Stimulated activated CD4-positive, alpha-beta T cell treated with anti-CD3 and anti-CD28 coated beads, Interleukin-2, amount 100 ng/mL, for 4 hours (primary cell): ENCODE data around the gene SLC30A2.
A peak's percentile ranks its signal among the peaks of the same experiment; 100 is the strongest.

Experiments used
- DNase-seq: peaks from one replicate; pipeline ENCODE4 v3.0.0-alpha.2; 2020; ENCODE audit warnings: low read depth

Gene SLC30A2

DNA sequence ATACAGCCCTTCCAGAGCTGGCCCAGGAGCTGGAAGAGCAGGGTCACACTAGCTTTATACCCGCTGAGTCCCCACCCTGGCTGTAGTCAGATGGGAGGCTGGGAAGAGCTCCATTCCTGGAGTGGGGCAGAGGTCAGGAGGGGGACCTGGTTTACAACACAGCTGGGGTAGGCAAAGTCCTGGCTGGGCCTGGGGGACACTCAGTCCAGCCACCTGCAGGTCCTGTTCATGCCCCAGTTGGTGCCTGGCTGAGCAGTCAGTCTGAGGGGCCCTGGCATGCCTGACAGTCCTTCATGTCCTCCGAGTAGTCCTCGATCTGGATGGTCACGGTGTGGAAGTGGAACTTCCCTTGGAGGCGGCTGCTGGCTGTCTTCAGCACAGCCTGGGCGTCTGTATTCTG, 7.0 kb downstream of the SLC30A2 start:
- no peak for DNase-seq

DNA sequence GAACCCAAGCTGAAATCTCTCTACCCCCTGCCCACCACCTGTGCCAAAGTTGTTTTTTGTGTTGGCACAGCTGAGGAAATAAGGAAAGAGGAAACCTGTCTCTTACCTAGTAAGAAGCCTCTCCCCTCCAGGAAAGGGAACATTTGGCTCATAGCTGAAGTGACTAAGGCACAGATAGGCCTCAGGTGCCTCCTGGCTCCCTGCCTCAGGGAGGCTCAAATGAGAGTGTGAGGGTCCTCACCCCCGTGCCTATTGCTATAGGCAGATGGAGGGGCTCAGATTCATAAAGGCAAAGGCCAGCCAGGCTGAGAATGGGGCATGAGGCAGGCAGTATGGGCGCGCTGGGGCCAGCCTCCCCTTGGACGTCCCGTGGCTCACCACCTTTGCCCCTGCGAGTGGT, 7.4 kb downstream of the SLC30A2 start:
- no peak for DNase-seq

DNA sequence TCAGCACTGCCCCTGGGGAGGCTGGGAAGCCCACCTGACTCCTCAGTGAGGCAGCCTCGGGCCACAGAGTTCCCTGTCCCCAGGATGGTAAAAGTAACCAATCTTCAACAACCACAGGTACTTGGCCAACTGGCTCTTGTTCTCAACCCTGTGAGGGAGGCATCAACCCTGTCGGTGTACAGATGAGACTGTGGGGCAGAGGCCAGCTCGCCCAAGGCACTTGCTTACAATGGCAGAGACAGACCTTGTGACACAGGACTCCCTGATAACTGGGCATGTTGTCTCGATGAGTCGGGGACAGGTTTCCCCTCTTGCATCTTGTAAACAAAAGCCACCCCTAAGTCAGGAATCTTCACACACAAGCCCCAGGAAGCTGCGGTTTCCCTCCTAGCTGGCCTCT, 8.0 kb downstream of the SLC30A2 start:
- no peak for DNase-seq

DNA sequence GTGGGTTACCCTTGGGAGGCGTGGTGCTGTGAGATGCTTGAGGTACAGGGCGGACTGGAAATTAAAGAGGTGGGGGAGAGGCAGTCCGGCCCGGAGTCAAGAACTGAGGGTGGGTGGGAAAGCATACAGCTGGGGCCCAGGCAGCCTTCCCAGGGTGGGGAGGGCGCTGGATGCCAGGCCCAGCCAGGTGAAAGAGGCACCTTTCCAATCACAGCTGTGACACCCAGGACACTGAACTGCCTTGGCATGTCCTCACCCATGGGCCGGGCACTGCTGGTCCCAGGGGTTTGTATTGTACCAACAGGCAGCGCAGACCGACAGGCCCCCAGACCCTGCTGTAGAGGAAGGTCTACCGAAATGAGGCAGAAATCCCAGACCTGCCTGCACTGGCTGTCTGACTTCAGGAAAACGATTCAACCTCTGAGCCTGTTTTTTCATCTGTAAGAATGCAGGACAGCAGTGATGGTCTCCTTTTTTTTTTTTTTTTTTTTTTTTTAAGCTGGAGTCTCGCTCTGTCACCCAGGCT, 9.1 kb downstream of the SLC30A2 start:
- DNase-seq, result no peak

DNA sequence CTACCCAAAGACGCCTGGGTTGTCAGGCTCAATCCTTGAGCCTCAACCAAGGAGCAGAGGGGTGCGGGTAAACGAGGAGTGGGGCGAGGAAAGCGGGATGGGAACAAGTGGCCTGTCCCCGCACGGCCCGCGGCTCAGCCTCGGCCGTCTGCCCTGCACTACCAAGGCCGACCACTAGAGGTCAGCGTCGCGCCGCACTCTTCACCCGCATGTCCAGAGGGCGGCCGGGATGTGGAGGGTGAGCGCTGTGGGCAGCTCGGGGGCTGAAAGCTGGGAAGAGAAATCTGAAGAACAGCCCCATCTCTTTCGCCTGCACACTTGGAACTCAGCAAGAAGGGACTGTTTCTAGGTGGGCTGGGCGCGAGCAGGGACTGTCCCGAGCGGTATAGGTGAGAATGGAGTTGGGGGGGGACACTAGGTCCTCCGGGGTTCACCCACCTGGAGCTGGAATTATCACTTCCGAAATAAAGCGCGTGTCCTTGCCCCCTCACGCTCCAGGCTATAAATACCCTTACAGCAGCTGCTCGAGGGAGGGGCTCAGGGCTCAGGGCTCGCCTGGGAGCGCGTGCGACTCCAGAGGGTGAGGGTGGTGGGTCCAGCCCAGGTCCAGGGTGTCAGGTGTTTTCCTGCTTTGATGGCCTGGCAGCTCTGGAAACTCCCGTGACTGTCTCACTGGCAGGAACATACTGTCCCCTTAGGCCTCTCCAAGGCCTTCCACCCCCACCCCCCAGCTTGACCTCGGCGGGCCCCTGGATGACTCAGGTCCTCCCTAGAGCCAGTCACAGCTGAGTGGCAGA, 9.8 kb downstream of the SLC30A2 start:
- peak; percentile 44 for DNase-seq

DNA sequence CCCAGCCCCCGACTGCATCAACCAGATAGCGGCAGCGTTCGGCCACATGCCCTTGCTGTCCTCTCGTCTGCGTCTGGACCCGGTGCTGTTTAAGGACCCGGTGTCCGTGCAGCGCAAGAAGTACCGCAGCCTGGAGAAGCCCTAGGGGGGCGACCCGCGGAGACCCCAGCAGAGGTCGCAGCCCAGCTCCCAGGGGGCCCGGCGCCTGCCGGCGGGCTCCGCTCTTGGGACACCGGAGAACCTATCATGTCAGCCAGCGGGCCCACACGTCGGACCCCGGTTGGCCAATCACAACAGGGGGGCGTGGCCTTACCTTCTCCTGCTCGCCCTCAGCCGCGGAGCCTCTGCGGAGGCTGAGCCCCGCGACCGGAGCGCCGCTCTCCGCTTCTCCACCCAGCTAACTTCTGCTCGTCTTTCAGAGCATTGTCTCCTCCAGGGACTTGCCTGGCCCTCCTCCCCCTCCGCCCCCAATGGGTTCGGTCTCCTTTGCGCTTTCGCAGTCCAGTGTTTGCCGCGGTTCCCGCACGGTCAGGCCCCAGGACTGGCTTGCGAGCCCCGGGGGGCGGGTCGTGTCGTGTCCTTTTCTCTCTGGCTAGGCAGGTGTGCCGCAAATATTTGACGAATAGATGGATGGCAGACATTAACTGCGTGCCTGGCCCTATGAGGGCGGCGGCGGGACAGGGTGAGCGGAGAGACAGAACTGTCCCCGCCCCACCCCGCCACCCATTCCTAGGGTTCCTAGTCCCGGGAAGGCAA, 10.5 kb downstream of the SLC30A2 start:
- DNase-seq, result peak; percentile 91

DNA sequence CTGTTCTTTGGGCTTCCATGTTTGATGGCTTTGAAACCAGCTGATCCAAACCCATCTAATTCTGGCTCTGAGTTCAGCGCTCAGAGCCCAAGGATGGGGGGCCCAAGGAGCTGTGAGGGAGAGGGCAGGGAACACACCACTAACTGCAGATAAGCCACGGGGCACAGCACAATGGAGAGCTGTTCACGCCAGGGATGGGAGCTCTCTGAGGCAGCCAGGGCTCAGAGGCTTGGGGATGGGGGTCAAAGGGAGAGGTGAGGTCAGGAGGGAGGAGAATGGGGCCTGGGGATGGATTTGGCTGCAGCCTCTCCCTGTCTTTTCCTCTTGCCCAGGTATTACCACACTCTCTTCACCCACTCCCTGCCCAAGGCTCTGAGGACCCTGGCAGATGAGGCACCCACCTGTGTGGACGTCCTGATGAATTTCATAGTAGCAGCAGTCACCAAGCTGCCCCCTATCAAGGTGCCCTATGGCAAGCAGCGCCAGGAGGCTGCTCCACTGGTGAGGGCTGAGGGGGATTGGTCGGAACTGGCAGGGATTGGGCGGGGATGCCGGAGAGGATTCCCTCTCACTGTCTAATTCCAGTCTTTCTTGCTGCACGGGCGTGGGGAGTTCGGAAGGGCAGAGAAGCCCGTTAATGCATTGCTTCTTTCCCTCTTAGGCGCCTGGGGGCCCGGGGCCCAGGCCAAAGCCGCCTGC, 11.3 kb downstream of the SLC30A2 start:
- DNase-seq, result no peak

DNA sequence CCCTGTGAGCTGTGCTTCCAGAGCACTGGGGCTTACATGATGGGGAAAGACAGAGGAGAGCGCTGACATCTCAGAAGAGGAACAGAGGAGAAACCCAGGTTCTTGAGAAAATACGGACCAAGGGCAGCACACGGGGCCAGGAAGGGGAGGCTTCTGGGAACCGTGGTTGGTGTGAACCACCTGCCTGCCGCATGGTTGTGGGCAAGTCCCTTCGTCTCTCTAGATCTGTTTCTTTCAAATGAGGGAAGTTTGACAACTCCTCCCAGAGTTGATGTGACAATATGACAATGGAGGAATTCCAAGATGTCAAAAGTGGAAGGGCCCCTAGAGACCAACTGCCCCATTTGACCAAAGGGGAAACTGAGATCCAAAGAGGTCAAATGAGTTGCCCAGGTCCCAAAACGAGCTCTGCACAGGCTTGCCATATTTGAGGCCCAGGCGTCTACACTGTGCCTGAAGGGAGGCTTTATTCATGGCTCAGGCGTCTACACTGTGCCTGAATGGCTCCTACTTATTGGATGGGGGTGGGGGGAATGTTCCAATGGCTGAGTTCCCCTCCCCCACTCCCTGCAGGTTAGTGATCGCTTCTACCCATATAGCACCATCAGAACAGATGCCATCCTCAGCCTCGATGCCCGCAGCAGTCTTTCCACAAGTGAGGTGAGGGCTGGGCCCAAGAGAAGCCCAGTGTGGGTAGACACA, 13.1 kb downstream of the SLC30A2 start:
- DNase-seq, result no peak

DNA sequence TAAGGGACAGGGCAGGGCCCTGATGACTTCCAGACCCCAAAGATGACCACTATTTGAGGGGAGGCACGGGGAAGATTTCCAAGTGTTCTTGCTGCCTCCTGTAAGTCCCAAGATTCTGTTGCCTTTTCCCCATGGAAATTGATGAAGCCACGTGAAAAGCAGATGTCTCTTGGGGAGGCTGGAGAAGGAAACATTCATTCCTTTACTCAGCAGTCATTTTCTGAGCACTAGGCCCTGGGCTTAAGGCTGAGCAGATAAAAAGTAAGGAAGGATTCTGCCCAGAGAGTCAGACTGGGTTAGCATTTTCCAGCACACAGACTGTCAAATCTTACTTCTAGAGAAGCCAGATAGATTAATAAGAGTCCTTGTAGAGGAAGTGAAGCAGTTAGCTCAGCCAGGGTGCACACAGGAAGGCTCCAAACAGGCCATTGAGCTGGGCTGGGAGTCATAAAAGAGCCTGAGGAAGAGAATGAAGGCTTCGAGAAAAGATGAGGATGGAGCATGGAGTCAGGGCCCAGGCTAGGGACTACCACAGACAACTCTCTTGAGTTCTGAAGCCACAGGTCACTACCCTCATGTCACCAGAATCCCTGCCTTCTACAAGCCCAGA, 14.2 kb downstream of the SLC30A2 start:
- DNase-seq, result no peak

DNA sequence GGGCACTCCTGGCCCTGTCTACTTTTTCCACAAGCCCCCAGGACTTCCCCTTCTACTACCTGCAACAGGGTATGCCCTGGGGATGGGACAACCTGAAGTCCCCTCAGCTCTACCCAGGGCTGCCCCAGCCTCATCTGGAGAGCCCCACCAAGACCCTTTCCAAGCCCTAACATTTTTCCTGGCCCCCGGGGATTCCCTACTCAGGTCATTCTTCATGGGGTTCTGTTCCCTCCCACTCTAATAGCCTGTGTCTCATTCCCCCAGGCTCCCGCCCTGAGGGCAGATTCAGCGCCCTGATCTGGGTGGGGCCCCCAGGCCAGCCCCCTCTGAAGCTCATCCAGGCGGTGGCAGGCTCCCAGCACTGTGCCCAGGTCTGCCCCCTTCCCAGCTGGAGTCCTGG, 14.7 kb downstream of the SLC30A2 start:
- DNase-seq, result no peak

DNA sequence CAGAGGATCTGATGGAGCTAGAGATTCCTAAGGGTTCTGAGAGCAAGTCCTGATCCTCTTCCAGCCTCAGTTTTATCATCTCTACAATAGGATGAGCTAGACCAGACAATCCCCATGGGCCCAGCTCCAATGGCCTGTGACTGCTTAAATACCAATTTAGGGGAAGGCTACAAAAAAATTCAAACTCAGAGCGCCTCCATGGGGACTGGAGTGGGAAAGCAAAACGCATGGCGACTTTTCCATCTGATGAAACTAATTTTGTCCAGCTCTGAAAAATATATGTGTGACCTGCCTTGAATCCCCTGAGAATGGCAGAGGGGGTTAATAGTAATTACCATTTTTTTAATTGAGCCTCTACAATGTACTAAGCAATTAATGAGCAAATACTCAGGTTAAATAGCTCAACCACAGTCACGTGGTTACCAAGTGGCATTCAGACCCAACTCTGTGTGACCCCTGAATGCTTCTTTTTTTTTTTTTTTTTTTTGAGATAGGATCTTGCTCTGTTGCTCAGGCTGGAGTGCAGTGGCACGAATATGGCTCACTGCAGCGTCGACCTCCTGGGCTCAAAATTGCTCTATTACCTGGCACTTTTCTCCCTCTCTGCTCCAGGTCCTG, 15.9 kb downstream of the SLC30A2 start:
- no peak for DNase-seq

DNA sequence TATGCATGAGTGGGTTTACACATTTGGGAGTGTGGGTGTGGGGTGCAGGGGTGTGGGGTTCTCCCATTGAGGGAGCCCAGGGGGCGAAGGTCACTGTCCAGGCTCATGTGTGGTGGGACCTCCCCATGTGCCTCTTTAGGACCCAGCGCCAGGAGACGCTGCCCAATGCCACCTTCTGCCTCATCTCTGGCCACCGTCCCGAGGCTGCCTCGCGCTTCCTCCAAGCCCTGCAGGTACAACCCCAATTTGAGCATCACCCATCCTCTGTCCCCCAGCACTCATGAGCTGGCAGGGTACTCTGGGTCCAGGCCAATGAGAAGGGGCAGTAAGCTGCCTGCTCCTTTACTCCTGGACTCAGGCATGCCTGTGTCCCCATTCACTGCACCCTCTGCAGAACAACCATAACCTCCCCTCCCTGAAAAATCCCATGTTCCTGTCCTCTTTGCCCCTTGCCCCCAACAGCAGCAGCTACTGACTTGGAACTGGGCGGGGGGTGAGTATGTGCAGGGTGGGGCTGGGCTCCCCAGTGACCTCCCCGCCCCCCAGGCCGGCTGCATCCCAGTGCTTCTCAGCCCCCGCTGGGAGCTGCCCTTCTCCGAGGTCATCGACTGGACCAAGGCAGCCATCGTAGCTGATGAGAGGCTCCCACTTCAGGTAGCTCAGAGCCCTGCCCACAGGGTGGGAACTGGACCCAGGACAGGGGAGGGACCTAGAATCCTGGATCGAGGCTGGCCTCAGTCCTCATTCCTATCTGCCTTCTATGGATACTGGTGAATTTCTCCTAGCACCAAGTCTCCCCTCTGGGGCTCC, 16.7 kb downstream of the SLC30A2 start:
- DNase-seq, result no peak

DNA sequence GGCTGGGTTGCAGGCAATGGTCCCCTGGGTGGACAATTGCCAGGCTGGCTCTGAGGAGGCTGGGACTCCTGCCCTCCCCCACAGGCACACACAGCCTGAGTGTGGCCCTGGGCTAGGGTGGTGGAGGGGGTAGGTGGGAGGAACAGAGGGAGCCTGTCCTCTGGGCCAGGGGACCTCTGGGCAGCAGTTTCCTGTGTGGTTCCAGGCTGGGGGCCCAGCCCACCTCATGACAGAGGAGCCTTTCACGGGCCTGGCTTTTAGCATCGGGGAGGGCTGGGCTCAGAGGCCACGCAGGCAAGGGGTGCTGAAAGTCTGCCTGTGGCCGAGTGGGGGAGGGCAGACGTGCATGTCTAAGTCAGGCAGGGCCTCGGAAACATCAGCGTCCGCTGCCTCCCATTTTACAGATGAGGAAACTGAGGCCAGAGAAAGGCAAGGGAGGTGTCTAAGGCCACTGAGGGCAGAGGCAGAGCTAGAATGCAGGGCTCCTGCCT, 17.4 kb downstream of the SLC30A2 start:
- no peak for DNase-seq

DNA sequence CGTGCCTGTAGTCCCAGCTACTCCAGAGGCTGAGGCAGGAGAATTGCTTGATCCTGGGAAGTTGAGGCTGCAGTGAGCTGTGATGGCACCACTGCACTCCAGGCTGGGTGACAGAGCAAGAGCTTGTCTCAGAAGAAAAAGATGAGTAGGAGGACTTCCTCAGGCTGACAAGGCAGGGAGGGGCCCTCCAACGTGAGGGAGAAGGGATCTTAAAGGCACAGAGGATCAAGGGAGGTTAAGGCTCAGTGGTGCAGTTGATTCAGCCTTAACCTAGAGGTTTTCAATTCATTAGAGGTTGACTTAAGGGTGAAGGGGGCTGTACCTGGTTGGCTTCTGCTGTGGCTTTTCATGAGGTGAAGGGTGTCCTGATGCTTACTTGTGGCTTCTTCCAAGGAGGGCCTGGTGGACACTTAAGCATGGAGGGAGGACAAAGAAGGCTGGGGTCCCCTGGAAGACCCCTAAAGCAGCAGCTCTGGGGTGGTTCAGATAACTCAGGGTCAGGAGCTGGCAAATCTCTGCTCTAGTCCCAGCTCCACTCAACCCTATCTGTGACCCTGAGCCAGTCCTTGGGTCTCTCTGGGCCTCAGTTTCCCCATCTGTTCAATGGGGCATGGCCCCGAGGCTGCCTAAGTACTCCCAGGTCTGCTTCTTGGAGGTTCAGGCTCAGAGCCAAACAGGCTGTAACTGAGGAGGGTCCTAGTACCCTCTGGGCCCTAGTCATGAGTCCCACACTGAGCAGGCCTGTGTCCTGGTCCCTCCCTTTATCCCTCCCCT, 18.0 kb downstream of the SLC30A2 start:
- no peak for DNase-seq

DNA sequence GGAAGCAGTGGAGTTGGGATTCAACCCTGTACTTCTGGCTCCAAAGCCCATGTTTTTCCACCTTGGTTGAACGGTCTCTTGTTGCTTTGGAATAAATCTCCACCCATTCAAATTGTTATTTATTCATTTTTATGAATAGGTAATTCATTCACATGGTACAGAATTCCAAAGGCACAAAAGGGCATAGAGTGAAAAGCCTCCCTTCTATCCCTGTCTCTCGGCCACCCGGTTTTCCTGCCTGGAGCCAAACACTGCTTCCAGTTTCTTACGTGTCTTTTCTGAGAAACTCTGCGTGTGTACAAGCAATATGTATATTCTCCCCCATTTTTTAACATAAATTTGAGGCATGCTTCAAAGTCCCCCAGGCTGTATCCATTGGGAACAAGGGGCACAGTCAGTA, 20.4 kb downstream of the SLC30A2 start:
- DNase-seq, result no peak

DNA sequence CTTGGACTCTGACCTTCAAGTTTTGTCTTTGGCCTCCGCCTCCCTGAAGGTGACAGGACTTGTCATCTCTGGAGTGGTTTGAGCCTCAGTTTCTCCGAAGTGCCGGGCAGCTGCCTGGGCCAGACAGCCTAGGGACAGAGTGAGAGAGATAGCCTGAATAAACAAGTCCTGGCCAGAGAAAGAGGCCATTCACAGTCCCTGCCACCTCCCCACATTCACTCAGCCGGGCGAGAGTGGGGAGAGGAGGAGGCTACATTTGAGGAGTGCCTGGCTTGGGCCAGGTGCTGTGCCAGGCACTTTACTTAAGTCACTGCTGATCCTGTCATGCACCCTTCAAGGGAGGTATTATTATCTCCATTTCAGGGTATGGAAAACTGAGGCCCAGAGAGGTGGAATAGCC, 20.9 kb downstream of the SLC30A2 start:
- no peak for DNase-seq

DNA sequence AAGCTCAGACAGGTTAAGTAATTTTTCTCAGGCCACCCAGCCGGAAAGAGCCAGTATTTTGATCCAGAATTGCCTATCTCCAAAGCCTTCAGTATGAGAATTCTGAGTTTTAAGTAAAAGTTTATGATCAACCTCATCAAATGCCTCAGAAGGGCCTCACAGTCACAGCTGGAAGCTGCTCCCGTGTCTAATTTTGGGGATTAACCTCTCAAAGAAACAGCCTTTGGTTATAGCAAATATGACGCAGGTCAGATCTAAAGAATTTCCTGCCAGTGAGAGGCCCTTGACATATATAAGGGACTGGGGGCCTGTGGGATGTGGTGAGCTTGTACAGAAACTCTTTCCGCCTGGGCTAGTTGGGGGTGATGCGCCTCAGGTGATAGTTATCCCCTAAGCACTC, 22.1 kb downstream of the SLC30A2 start:
- no peak for DNase-seq

DNA sequence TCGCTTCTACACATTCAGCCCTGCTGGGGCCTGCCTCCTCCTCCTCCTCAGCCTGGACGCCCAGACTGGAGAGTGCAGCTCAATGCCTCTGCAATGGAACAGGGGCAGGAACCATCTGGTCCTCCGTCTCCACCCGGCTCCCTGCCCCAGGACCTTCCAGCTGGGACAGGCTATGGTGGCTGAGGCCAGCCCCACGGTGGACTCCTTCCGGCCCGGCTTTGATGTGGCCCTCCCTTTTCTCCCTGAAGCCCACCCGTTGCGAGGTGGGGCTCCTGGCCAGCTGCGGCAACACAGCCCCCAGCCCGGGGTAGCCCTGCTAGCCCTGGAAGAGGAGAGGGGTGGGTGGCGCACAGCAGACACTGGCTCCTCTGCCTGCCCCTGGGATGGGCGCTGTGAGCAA, 22.9 kb downstream of the SLC30A2 start:
- no peak for DNase-seq

DNA sequence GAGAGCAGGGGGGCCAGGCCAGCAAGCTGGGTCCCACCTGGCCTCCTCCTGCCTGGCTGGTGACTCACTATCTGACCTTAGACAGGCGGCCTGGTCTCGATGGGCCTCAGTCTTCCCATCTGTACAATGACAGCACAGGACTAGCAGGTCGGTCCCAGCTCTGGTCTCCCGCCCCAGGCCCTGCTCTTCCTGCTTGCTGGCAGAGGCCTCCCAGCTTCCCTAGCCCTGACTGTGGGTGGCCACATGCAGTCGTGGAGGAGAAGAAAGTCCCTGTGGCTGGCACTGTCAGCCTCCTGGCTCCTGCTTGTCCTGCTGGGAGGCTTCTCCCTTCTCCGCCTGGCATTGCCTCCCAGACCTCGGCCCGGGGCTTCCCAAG, 23.5 kb downstream of the SLC30A2 start:
- no peak for DNase-seq
